Endothelial cell of umbilical vein (primary cell): Measurements from ENCODE around the gene COQ5. TPM values are rescaled to one million over a fixed set of nuclear protein-coding genes. Genes with fewer than 3 reads are reported as not detected.

Experiments used
- BruUV-seq: library from RNA; stranded (reverse); fragments of 400-500 nt; replicated peaks from 2 replicates; lab custom pipeline; 2021; lab: Mats Ljungman, UMichigan
- CTCF ChIA-PET: fragments of 300-600, 350-600 bp; sonication (Branson Sonifier 250); formaldehyde crosslinking; loops from one replicate; lab custom pipeline; 2021; ENCODE audit warnings: antibody characterized with exemption, inconsistent platforms; lab: Charles Lee
- POLR2A ChIA-PET: fragments of 300-600, 350-600 bp; sonication (Branson Sonifier 250); formaldehyde crosslinking; loops from one replicate; lab custom pipeline; 2021; ENCODE audit warnings: antibody characterized with exemption, inconsistent platforms; lab: Charles Lee
- DNase-seq: peaks from one replicate; pipeline ENCODE4 v3.0.0-alpha.2; 2011; ENCODE audit warnings: low read depth, low spot score
- FAIRE-seq: peaks from 2 replicates; lab custom pipeline; 2011; peaks lifted over from hg19 to GRCh38; lab: Jason Lieb, UNC
- H2AFZ ChIP-seq: 2 replicates; pipeline ENCODE4 v1.6.0; 2012; ENCODE audit warnings: low read depth, low read length, control low read depth, inconsistent platforms
- H3K27ac ChIP-seq: 2 replicates; pipeline ENCODE4 v1.5.1; 2011; ENCODE audit warnings: low read depth, mild to moderate bottlenecking, control low read depth, low read length, moderate library complexity; ENCODE audit not compliant: insufficient read depth
- H3K27me3 ChIP-seq, 2 experiments: 2 replicates each; pipeline versions ENCODE4 v1.6.0 to v1.6.1; 2011; ENCODE audit warnings: low read length in 2 of 2, mixed read lengths in 1 of 2; ENCODE audit not compliant: control insufficient read depth in 2 of 2, insufficient read depth in 2 of 2
- H3K36me3 ChIP-seq, 2 experiments: 2 replicates in 1 of 2; 3 replicates in 1 of 2; pipeline ENCODE4 v1.5.1; 2011; ENCODE audit warnings: low read length in 2 of 2, mild to moderate bottlenecking in 1 of 2, moderate library complexity in 1 of 2; ENCODE audit not compliant: control insufficient read depth in 2 of 2, insufficient read depth in 2 of 2; ENCODE audit errors: extremely low read depth in 1 of 2
- H3K4me1 ChIP-seq: 3 replicates; pipeline ENCODE4 v1.5.1; 2011; ENCODE audit warnings: mild to moderate bottlenecking, low read length; ENCODE audit not compliant: control insufficient read depth, insufficient read depth; ENCODE audit errors: extremely low read depth
- H3K4me2 ChIP-seq: 2 replicates; pipeline ENCODE4 v1.6.1; 2011; ENCODE audit warnings: low read length, control low read depth, mixed read lengths; ENCODE audit not compliant: insufficient read depth
- H3K4me3 ChIP-seq, 3 experiments: fragments of 200-600 bp in 1 of 3; sonication (generic), shearing (Covaris generic) in 1 of 3; replicated peaks in 1 of 3; 2 replicates each; pipeline ENCODE4 v1.5.1; 2011 to 2016; ENCODE audit warnings: control low read depth in 3 of 3, low read length in 3 of 3, mild to moderate bottlenecking in 2 of 3, inconsistent platforms in 1 of 3, low read depth in 1 of 3, moderate library complexity in 1 of 3; ENCODE audit not compliant: insufficient read depth in 1 of 3
- H3K79me2 ChIP-seq: 2 replicates; pipeline ENCODE4 v1.6.0; 2012; ENCODE audit warnings: low read length, inconsistent platforms; ENCODE audit not compliant: control insufficient read depth, insufficient read depth
- H3K9ac ChIP-seq: replicated peaks from 2 replicates; pipeline ENCODE3; 2011; ENCODE audit warnings: low read length, control low read depth; ENCODE audit not compliant: insufficient read depth; ENCODE audit errors: extremely low read depth
- H3K9me1 ChIP-seq: replicated peaks from 3 replicates; pipeline ENCODE4 v1.6.0; 2011; ENCODE audit warnings: mild to moderate bottlenecking, low read length; ENCODE audit not compliant: control insufficient read depth, insufficient read depth; ENCODE audit errors: extremely low read depth
- H3K9me3 ChIP-seq: replicated peaks from 2 replicates; pipeline ENCODE4 v1.5.1; 2012; ENCODE audit warnings: low read length, inconsistent platforms; ENCODE audit not compliant: control insufficient read depth, insufficient read depth
- H4K20me1 ChIP-seq: replicated peaks from 2 replicates; pipeline ENCODE3; 2011; ENCODE audit warnings: mild to moderate bottlenecking, low read length; ENCODE audit not compliant: control insufficient read depth, insufficient read depth; ENCODE audit errors: extremely low read depth
- CTCF ChIP-seq, 2 donors: IDR thresholded peaks; 1 replicate in 1 of 2; 2 replicates in 1 of 2; pipeline ENCODE4 v1.5.1; 2011; ENCODE audit warnings: low read length in 2 of 2, mild to moderate bottlenecking in 2 of 2, moderate library complexity in 2 of 2, control low read depth in 1 of 2, inconsistent platforms in 1 of 2, low read depth in 1 of 2; ENCODE audit not compliant: insufficient read depth in 1 of 2; ENCODE audit errors: extremely low read depth in 1 of 2
- GATA2 ChIP-seq: IDR thresholded peaks from 2 replicates; pipeline ENCODE4 v1.7.0; 2011; ENCODE audit warnings: low read depth, mild to moderate bottlenecking, moderate library complexity, mixed read lengths, low read length; ENCODE audit not compliant: insufficient read length, insufficient read depth
- JUN ChIP-seq: IDR thresholded peaks from 2 replicates; pipeline ENCODE4 v1.6.1; 2011; ENCODE audit warnings: borderline replicate concordance, low read depth; ENCODE audit not compliant: insufficient read length, insufficient read depth
- MAX ChIP-seq: IDR thresholded peaks from 2 replicates; pipeline ENCODE4 v1.6.1; 2011; ENCODE audit not compliant: insufficient read depth, insufficient read length
- POLR2A ChIP-seq: IDR thresholded peaks from 2 replicates; pipeline ENCODE4 v1.6.1; 2012; ENCODE audit warnings: low read depth, mild to moderate bottlenecking, control low read depth, low read length
- POLR2AphosphoS5 ChIP-seq: IDR thresholded peaks from 2 replicates; pipeline ENCODE4 v1.6.1; 2012; ENCODE audit warnings: low read depth, mild to moderate bottlenecking, control low read depth, low read length, moderate library complexity; ENCODE audit not compliant: insufficient read depth
- dilution Hi-C: fragments of 300-500 bp; cut with MboI; formaldehyde crosslinking; loops from one replicate; pipeline ENCODE4 v1.15.0; 2019; ENCODE audit warnings: low sequenced_read_pairs; ENCODE audit not compliant: extremely low pct_ligation_motif_present
- intact Hi-C: fragments of 100-400 bp; cut with micrococcal nuclease; formaldehyde crosslinking; loops from one replicate; pipeline ENCODE4 v1.10.0; 2022
- polyA plus RNA-seq, 4 experiments: library from polyadenylated mRNA; depleted of rRNA in 3 of 4; stranded (reverse) in 3 of 4; unstranded in 1 of 4; fragments of >200 nt; gene quantifications; 2 replicates each; pipeline versions ENCODE4 v1.2.1 to v1.2.3, GENCODE V29; 2011 to 2012; ENCODE audit warnings: missing spikeins in 1 of 4
- total RNA-seq: library from RNA; stranded (reverse); gene quantifications from 2 replicates; pipeline ENCODE4 v1.2.3, GENCODE V29; 2021

COQ5 gene
- total and polyA plus RNA-seq, 2 donors (not counting 3 experiments of a cell fraction or from before 2014, with no cell fraction given), result 19.7 to 23.7 TPM

- BruUV-seq, result no TSS peak
- Histone ChIP-seq H4K20me1 (peaks cover 11% of the 10 kb centered on the region), H3K79me2 (peaks cover 24% of the 10 kb centered on the region), H3K36me3 (peaks cover 10 to 12% of the 10 kb centered on the region in 2 experiments), H3K9ac (no peak overlapping the region), H3K4me3 (no peak overlapping the region), H3K4me1 (peaks cover 9% of the 10 kb centered on the region), H2AFZ (no peak overlapping the region), H3K27ac (no peak overlapping the region), H3K4me2 (no peak overlapping the region), H3K27me3 (no peaks in the 10 kb centered on the region), H3K9me1 (no peaks in the 10 kb centered on the region), H3K9me3 (no peaks in the 10 kb centered on the region)
- ChIA-PET POLR2A (no interaction called here), CTCF (interaction anchor here (0.8 to 1.8 kb wide), 3 partner anchors 9 to 49 kb away, joined by 3 to 8 read pairs (median 5); partner anchors contain the start of gene COQ5)
- FAIRE-seq (no peak), DNase-seq (peak; percentile 33)
- intact Hi-C loops (no loop called here), dilution Hi-C loops (no loop called here)
- no peak for TF ChIP-seq POLR2A
- no peak for TF ChIP-seq MAX
- no peak for TF ChIP-seq GATA2
- no peak for TF ChIP-seq JUN
- no peak for TF ChIP-seq POLR2AphosphoS5
- TF ChIP-seq CTCF (IDR thresholded peaks at IDR 0.05; ENCODE audit: extremely low read depth in 1 of 2, insufficient read depth in 1 of 2, low read depth in 1 of 2, low read length in 2 of 2), result no peak
Observed at GRCh38 chr12:120500581-120500980, 28.4 kb downstream of the COQ5 start.
